HPDE6-E6E7 (cell line): ENCODE results near the gene ARHGEF10L.

Source experiments
- DNase-seq: peaks from one replicate; pipeline ENCODE4 v3.0.0; 2011; ENCODE audit warnings: missing footprints; ENCODE audit errors: extremely low spot score

The ARHGEF10L gene

GRCh38 chr1:17704176-17704575 is 164.7 kb downstream of the ARHGEF10L start:
- DNase-seq, result no peak

- DNase-seq, result no peak
These were observed 166.9 kb downstream of the ARHGEF10L start for GRCh38 chr1:17706445-17706844.

GRCh38 chr1:17709981-17710380 is 170.5 kb downstream of the ARHGEF10L start:
- no peak for DNase-seq

GRCh38 chr1:17710889-17711576 is 171.5 kb downstream of the ARHGEF10L start:
- no peak for DNase-seq

- no peak for DNase-seq
These were observed 172.0 kb downstream of the ARHGEF10L start for GRCh38 chr1:17711577-17711910.

- no peak for DNase-seq
These were observed 172.4 kb downstream of the ARHGEF10L start for GRCh38 chr1:17711941-17712340.

GRCh38 chr1:17713993-17714392 is 174.5 kb downstream of the ARHGEF10L start:
- DNase-seq, result no peak

GRCh38 chr1:17717594-17718535 is 178.4 kb downstream of the ARHGEF10L start:
- no peak for DNase-seq

- DNase-seq, result no peak
These were observed 180.4 kb downstream of the ARHGEF10L start for GRCh38 chr1:17719874-17720273.

GRCh38 chr1:17721444-17721843 is 181.9 kb downstream of the ARHGEF10L start:
- no peak for DNase-seq

- no peak for DNase-seq
These were observed 184.2 kb downstream of the ARHGEF10L start for GRCh38 chr1:17723684-17724083.

GRCh38 chr1:17724150-17724549 is 184.7 kb downstream of the ARHGEF10L start:
- no peak for DNase-seq

GRCh38 chr1:17725084-17725719 is 185.7 kb downstream of the ARHGEF10L start:
- no peak for DNase-seq

- no peak for DNase-seq
These were observed 186.5 kb downstream of the ARHGEF10L start for GRCh38 chr1:17725811-17726582.

- no peak for DNase-seq
These were observed 188.7 kb downstream of the ARHGEF10L start for GRCh38 chr1:17728123-17728712.

- DNase-seq, result no peak
These were observed 189.8 kb downstream of the ARHGEF10L start for GRCh38 chr1:17729248-17729647.

- DNase-seq, result no peak
These were observed 190.4 kb downstream of the ARHGEF10L start for GRCh38 chr1:17729909-17730308.

- DNase-seq, result no peak
These were observed 192.0 kb downstream of the ARHGEF10L start for GRCh38 chr1:17731460-17731859.

GRCh38 chr1:17732475-17732874 is 193.0 kb downstream of the ARHGEF10L start:
- peak; percentile 15 for DNase-seq

GRCh38 chr1:17733661-17734060 is 194.2 kb downstream of the ARHGEF10L start:
- no peak for DNase-seq

- DNase-seq, result no peak
These were observed 195.1 kb downstream of the ARHGEF10L start for GRCh38 chr1:17734609-17735008.
